GM21576 (cell line): ENCODE results near the gene PRKCB.

Source experiments
- ATAC-seq: cut with Tn5 transposase; IDR thresholded peaks from one replicate; pipeline ENCODE4 v1.9.1; 2021; ENCODE audit warnings: mild to moderate bottlenecking, moderate library complexity; ENCODE audit not compliant: unreplicated experiment

The PRKCB gene

GRCh38 chr16:24119807-24120206 is 284.0 kb downstream of the PRKCB start:
- no peak for ATAC-seq

GRCh38 chr16:24123275-24123674 is 287.5 kb downstream of the PRKCB start:
- no peak for ATAC-seq

GRCh38 chr16:24124291-24124690 is 288.5 kb downstream of the PRKCB start:
- no peak for ATAC-seq

GRCh38 chr16:24125214-24125613 is 289.4 kb downstream of the PRKCB start:
- no peak for ATAC-seq

- no peak for ATAC-seq
Observed at GRCh38 chr16:24129412-24129918, 293.7 kb downstream of the PRKCB start.

- ATAC-seq, result no peak
Observed at GRCh38 chr16:24130494-24131085, 294.8 kb downstream of the PRKCB start.

- ATAC-seq, result no peak
Observed at GRCh38 chr16:24131294-24131693, 295.5 kb downstream of the PRKCB start.

GRCh38 chr16:24132048-24132796 is 296.4 kb downstream of the PRKCB start:
- ATAC-seq, result no peak

GRCh38 chr16:24132797-24133155 is 297.0 kb downstream of the PRKCB start:
- ATAC-seq, result no peak

- no peak for ATAC-seq
Observed at GRCh38 chr16:24135624-24136565, 300.1 kb downstream of the PRKCB start.

- no peak for ATAC-seq
Observed at GRCh38 chr16:24138024-24138423, 302.2 kb downstream of the PRKCB start.

- ATAC-seq, result no peak
Observed at GRCh38 chr16:24138575-24138974, 302.8 kb downstream of the PRKCB start.

- ATAC-seq, result no peak
Observed at GRCh38 chr16:24139282-24139681, 303.5 kb downstream of the PRKCB start.

- ATAC-seq, result no peak
Observed at GRCh38 chr16:24140730-24141129, 304.9 kb downstream of the PRKCB start.

- no peak for ATAC-seq
Observed at GRCh38 chr16:24141466-24141865, 305.7 kb downstream of the PRKCB start.

- no peak for ATAC-seq
Observed at GRCh38 chr16:24141917-24142316, 306.1 kb downstream of the PRKCB start.

- no peak for ATAC-seq
Observed at GRCh38 chr16:24145927-24146326, 310.1 kb downstream of the PRKCB start.

- ATAC-seq, result no peak
Observed at GRCh38 chr16:24146518-24146917, 310.7 kb downstream of the PRKCB start.

GRCh38 chr16:24149102-24149501 is 313.3 kb downstream of the PRKCB start:
- no peak for ATAC-seq

- ATAC-seq, result no peak
Observed at GRCh38 chr16:24150282-24150681, 314.5 kb downstream of the PRKCB start.

- ATAC-seq, result no peak
Observed at GRCh38 chr16:24151482-24151939, 315.7 kb downstream of the PRKCB start.
